ENCODE data around the gene DNAH17. TPM values are rescaled to one million over a fixed set of nuclear protein-coding genes. Genes with fewer than 3 reads are reported as not detected.

Gene DNAH17
- polyA plus RNA-seq, 3 donors: 0.01 to 0.51 (median 0.11) TPM

GRCh38 chr17:78539781-78540180 is 37.4 kb downstream of the DNAH17 start:
- Mint-ChIP-seq H3K4me1 (peaks cover 36% of the 10 kb centered on the region), H3K27me3 (ENCODE audit: low read depth in 3 of 3) (peaks cover 0 to 11% (median 4%) of the 10 kb centered on the region in 3 donors), H3K4me3 (no peak overlapping the region), H3K27ac (peak overlapping the region in 3 of 7 donors; percentile 1 to 79 (median 72)), H3K36me3 (peaks cover 0 to 1% of the 10 kb centered on the region in 2 donors), H3K9me3 (peaks cover 0 to 2% (median 0%) of the 10 kb centered on the region in 7 donors)
- no peak for DNase-seq
- Histone ChIP-seq H3K4me1 (ENCODE audit: control insufficient read depth in 1 of 2, insufficient read depth in 2 of 2, low read length in 2 of 2) (peaks cover 22 to 24% of the 10 kb centered on the region in 2 donors), H3K79me2 (ENCODE audit: insufficient read depth, low read length) (no peaks in the 10 kb centered on the region), H3K27ac (ENCODE audit: low read depth in 1 of 2, low read length in 2 of 2) (no peak overlapping the region), H3K4me3 (replicated peaks in 1 of 3; ENCODE audit: low read depth in 2 of 3, low read length in 3 of 3) (no peak overlapping the region), H4K20me1 (ENCODE audit: insufficient read depth, low read length) (no peaks in the 10 kb centered on the region), H3K36me3 (replicated peaks in 1 of 2; ENCODE audit: control insufficient read depth in 1 of 2, insufficient read depth in 2 of 2, low read length in 2 of 2) (no peaks in the 10 kb centered on the region), H3K27me3 (ENCODE audit: control insufficient read depth in 2 of 2, insufficient read depth in 2 of 2, low read length in 2 of 2) (no peaks in the 10 kb centered on the region), H3K4me2 (replicated peaks; ENCODE audit: extremely low read depth, low read length, poor library complexity, severe bottlenecking) (no peak overlapping the region), H2AFZ (ENCODE audit: insufficient read depth, low read depth, low read length, poor library complexity, severe bottlenecking) (no peak overlapping the region), H3K9me3 (replicated peaks in 1 of 2; ENCODE audit: control insufficient read depth in 1 of 2, insufficient read depth in 1 of 2, low read length in 2 of 2) (no peaks in the 10 kb centered on the region), H3K9ac (ENCODE audit: insufficient read depth, low read length, poor library complexity, severe bottlenecking) (no peak overlapping the region)
- WGBS (ENCODE audit: insufficient coverage): 95% methylated on average over 11 of the region's 11 CpGs
- intact Hi-C loops (cut with micrococcal nuclease): loop anchor here in 1 of 2 donors (5.0 kb wide), 1 partner anchor 53 kb away; no protein-coding TSS in a partner anchor
- no peak for TF ChIP-seq CTCF (IDR thresholded peaks at IDR 0.05)

GRCh38 chr17:78538033-78538776 is 39.0 kb downstream of the DNAH17 start:
- Mint-ChIP-seq H3K4me1 (peaks cover 36% of the 10 kb centered on the region), H3K27me3 (ENCODE audit: low read depth in 3 of 3) (peaks cover 0 to 11% (median 5%) of the 10 kb centered on the region in 3 donors), H3K4me3 (no peak overlapping the region), H3K36me3 (peaks cover 0 to 1% of the 10 kb centered on the region in 2 donors), H3K27ac (peak overlapping the region in 3 of 7 donors; percentile 63 to 74 (median 71)), H3K9me3 (peaks cover 0 to 2% (median 0%) of the 10 kb centered on the region in 7 donors)
- intact Hi-C loops (cut with micrococcal nuclease): loop anchor here in 1 of 2 donors (5.0 kb wide), 1 partner anchor 54 kb away; no protein-coding TSS in a partner anchor
- Histone ChIP-seq H3K4me2 (replicated peaks; ENCODE audit: extremely low read depth, low read length, poor library complexity, severe bottlenecking) (no peak overlapping the region), H3K9ac (ENCODE audit: insufficient read depth, low read length, poor library complexity, severe bottlenecking) (no peak overlapping the region), H3K27me3 (ENCODE audit: control insufficient read depth in 2 of 2, insufficient read depth in 2 of 2, low read length in 2 of 2) (no peaks in the 10 kb centered on the region), H3K9me3 (replicated peaks in 1 of 2; ENCODE audit: control insufficient read depth in 1 of 2, insufficient read depth in 1 of 2, low read length in 2 of 2) (no peaks in the 10 kb centered on the region), H4K20me1 (ENCODE audit: insufficient read depth, low read length) (no peaks in the 10 kb centered on the region), H2AFZ (ENCODE audit: insufficient read depth, low read depth, low read length, poor library complexity, severe bottlenecking) (no peak overlapping the region), H3K4me1 (ENCODE audit: control insufficient read depth in 1 of 2, insufficient read depth in 2 of 2, low read length in 2 of 2) (peaks cover 22 to 24% of the 10 kb centered on the region in 2 donors), H3K36me3 (replicated peaks in 1 of 2; ENCODE audit: control insufficient read depth in 1 of 2, insufficient read depth in 2 of 2, low read length in 2 of 2) (no peaks in the 10 kb centered on the region), H3K79me2 (ENCODE audit: insufficient read depth, low read length) (no peaks in the 10 kb centered on the region), H3K27ac (ENCODE audit: low read depth in 1 of 2, low read length in 2 of 2) (no peak overlapping the region), H3K4me3 (replicated peaks in 1 of 3; ENCODE audit: low read depth in 2 of 3, low read length in 3 of 3) (no peak overlapping the region)
- WGBS (ENCODE audit: insufficient coverage): 87% methylated on average over 7 of the region's 10 CpGs
- no peak for DNase-seq
- TF ChIP-seq CTCF (IDR thresholded peaks at IDR 0.05): no peak

Measured in CD14-positive monocyte (primary cell).